OCI-LY3 (cell line): ENCODE results near the gene SLC35F3.

Experiments
- EZH2phosphoT487 ChIP-seq: fragments of 200-600 bp; shearing (Covaris generic); IDR thresholded peaks from 2 replicates; pipeline ENCODE4 v1.6.1; 2018; ENCODE audit warnings: antibody characterized with exemption, mixed run types, low read depth
- TF ChIP-seq, protein P1 (sequence below): fragments of 200-600, 300-600 bp; sonication (generic); IDR thresholded peaks from 2 replicates; pipeline ENCODE4 v1.5.1; 2014; ENCODE audit warnings: antibody characterized with exemption, low read length, low read depth

DNA sequence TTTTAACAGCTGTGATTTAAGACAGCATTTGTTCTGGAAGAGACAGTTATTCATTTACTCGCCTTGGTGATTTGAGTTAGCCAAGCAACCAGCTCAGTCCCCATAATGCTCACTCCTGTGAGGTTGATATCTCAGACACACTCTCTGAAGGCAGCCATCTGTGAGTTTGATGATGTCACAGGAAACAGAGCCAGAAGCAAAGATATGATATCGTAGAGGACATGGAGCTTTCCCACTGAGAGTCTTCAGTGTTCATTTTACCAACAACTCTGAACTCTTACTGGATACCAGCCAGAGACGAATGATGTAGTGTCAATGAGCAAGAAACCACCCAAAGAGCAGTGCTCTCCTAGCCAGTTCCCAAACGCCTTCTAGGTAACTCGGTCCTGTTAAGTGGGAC lies 219.4 kb downstream of the SLC35F3 start:
- TF ChIP-seq, protein P1, sequence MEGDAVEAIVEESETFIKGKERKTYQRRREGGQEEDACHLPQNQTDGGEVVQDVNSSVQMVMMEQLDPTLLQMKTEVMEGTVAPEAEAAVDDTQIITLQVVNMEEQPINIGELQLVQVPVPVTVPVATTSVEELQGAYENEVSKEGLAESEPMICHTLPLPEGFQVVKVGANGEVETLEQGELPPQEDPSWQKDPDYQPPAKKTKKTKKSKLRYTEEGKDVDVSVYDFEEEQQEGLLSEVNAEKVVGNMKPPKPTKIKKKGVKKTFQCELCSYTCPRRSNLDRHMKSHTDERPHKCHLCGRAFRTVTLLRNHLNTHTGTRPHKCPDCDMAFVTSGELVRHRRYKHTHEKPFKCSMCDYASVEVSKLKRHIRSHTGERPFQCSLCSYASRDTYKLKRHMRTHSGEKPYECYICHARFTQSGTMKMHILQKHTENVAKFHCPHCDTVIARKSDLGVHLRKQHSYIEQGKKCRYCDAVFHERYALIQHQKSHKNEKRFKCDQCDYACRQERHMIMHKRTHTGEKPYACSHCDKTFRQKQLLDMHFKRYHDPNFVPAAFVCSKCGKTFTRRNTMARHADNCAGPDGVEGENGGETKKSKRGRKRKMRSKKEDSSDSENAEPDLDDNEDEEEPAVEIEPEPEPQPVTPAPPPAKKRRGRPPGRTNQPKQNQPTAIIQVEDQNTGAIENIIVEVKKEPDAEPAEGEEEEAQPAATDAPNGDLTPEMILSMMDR = no peak
- TF ChIP-seq EZH2phosphoT487 = no peak
